BLaER1 (cell line): ENCODE measurements around the gene DCTN3.

ENCODE experiments used
- H3K27ac ChIP-seq: shearing (Covaris generic); formaldehyde crosslinking; 2 replicates; pipeline ENCODE4 v1.8.1; 2022
- H3K27me3 ChIP-seq: shearing (Covaris generic); formaldehyde crosslinking; 2 replicates; pipeline ENCODE4 v1.8.1; 2022
- H3K36me3 ChIP-seq: shearing (Covaris generic); formaldehyde crosslinking; 2 replicates; pipeline ENCODE4 v1.8.1; 2022
- H3K4me1 ChIP-seq: shearing (Covaris generic); formaldehyde crosslinking; 2 replicates; pipeline ENCODE4 v1.8.1; 2022
- H3K4me2 ChIP-seq: shearing (Covaris generic); formaldehyde crosslinking; 2 replicates; pipeline ENCODE4 v1.8.1; 2022
- H3K4me3 ChIP-seq: shearing (Covaris generic); formaldehyde crosslinking; 2 replicates; pipeline ENCODE4 v1.8.1; 2022
- H3K9ac ChIP-seq: shearing (Covaris generic); formaldehyde crosslinking; 2 replicates; pipeline ENCODE4 v1.8.1; 2022
- H3K9me3 ChIP-seq: shearing (Covaris generic); formaldehyde crosslinking; 2 replicates; pipeline ENCODE4 v1.8.1; 2022
- H4K20me1 ChIP-seq: shearing (Covaris generic); formaldehyde crosslinking; 2 replicates; pipeline ENCODE4 v1.8.1; 2022
- Cebpa-rat ChIP-seq: shearing (Covaris generic); IDR thresholded peaks from 2 replicates; pipeline ENCODE4 v1.8.1; 2022

DCTN3 gene

DNA sequence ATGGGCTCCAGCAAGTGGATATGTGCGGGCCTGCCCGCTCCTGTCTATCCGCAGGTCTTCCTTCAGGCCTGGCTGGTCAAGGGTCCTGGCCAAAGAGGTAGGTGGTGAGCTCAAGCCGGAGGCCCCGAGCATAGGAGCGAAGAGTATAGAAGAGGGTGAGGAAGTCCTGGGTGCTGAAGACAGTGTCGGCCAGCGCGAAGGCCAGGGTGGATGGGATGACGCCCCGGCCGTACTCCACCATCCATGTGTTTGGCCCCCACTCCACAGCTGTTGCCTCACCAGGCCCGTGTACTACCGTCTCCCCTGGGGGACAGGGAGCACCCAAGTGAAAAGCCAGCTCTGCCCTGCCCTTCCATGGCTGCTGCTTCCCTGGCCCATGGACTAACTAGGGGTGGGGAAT is 15.3 kb upstream of the DCTN3 start:
- Histone ChIP-seq H3K36me3 (peaks cover 11% of the 10 kb centered on the region), H3K4me1 (peaks cover 47% of the 10 kb centered on the region), H3K9me3 (no peaks in the 10 kb centered on the region), H4K20me1 (peaks cover 57% of the 10 kb centered on the region), H3K9ac (peak overlapping the region; percentile 51; the same call in 1 of the 2 replicates), H3K27me3 (peaks cover 16% of the 10 kb centered on the region), H3K4me3 (peak overlapping the region; percentile 77; the same call in 1 of the 2 replicates), H3K4me2 (peak overlapping the region; percentile 91), H3K27ac (peak overlapping the region; percentile 33; the same call in 1 of the 2 replicates)
- no peak for TF ChIP-seq Cebpa-rat

DNA sequence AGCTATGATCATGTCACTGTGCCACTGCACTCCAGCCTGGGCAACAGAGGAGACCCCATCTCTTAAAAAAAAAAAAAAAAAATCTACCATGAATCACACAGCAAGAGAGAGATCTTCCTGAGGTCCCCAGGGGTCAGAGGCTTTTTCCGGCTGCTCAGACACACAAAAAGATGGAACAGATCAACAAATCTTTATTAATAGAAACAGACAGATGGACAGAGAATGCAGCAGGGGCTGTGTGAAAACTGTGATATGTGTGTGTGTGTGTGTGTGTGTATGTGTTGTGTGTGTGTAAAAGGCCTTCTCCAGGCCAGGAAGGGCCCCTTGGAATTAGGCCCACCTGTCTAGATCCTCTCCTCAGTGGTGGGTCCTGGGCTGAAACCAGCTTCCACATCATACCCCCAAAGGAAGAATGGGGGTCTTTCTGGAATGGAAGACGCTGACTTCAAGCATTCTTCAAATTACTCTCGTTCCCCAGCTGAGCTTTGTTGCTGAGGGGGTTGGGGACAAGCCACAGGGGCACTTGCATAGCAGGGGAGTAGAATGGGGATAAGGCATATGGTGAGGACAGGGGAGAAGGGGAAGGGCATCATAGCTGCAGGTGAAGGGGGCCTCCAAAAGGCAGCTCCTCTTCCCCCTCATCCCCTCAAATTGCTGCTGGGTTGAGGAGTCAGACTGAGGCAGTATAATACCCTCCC is 14.4 kb upstream of the DCTN3 start:
- Histone ChIP-seq H4K20me1 (peaks cover 65% of the 10 kb centered on the region), H3K27me3 (peaks cover 24% of the 10 kb centered on the region), H3K36me3 (peaks cover 11% of the 10 kb centered on the region), H3K4me2 (peak overlapping the region; percentile 91), H3K4me3 (peak overlapping the region; percentile 24; the same call in 1 of the 2 replicates), H3K4me1 (peaks cover 47% of the 10 kb centered on the region), H3K9ac (peak overlapping the region; percentile 56; the same call in 1 of the 2 replicates), H3K27ac (peak overlapping the region; percentile 22; the same call in 1 of the 2 replicates), H3K9me3 (no peaks in the 10 kb centered on the region)
- TF ChIP-seq Cebpa-rat, result no peak

DNA sequence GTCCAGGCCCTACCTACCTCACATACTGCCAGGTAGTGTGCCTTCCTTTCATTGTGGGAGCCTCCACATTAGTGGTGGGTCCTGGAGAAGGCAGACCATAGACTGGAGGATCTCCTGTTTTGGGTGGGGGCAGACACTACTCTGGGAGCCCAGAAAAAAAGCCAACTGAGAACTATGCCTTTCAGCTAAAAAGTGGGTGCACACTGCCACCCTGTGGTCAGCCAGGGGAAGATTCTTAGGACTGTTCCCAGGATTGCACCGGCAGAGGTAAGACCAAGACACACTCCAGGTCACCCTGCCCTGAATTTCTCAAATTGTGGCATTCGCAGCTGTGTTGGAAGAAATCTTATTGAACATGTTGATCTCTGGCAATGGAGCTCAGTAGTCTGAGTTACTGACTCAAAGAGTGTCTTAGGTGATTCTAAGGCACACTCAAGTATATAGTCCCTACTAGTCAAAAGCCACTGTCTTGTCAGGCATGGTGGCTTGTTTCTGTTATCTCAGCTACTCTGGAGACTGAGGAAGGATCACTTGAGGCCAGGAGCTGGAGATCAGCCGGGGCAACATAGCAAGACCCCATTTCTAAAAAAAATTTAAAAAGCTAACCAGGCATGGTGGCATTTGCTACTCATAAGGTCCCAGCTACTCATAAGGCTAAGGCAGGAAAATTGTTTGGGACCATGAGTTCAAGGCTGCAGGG is 13.7 kb upstream of the DCTN3 start:
- H3K36me3 ChIP-seq, result peaks cover 11% of the 10 kb centered on the region
- no peak for TF ChIP-seq Cebpa-rat
- no peak overlapping the region for H3K4me3 ChIP-seq
- peaks cover 31% of the 10 kb centered on the region for H3K27me3 ChIP-seq
- peaks cover 47% of the 10 kb centered on the region for H3K4me1 ChIP-seq
- peaks cover 72% of the 10 kb centered on the region for H4K20me1 ChIP-seq
- H3K27ac ChIP-seq, result no peak overlapping the region
- peak overlapping the region; percentile 91 for H3K4me2 ChIP-seq
- H3K9me3 ChIP-seq, result no peaks in the 10 kb centered on the region
- H3K9ac ChIP-seq, result peak overlapping the region; percentile 56; the same call in 1 of the 2 replicates

- Histone ChIP-seq H3K27me3 (peaks cover 40% of the 10 kb centered on the region), H3K4me1 (peaks cover 47% of the 10 kb centered on the region), H3K4me2 (no peak overlapping the region), H3K36me3 (peaks cover 11% of the 10 kb centered on the region), H3K9me3 (no peaks in the 10 kb centered on the region), H3K9ac (no peak overlapping the region), H3K27ac (no peak overlapping the region), H4K20me1 (peaks cover 80% of the 10 kb centered on the region), H3K4me3 (no peak overlapping the region)
- no peak for TF ChIP-seq Cebpa-rat
Measured at GRCh38 chr9:34633166-34633565, 12.9 kb upstream of the DCTN3 start.

GRCh38 chr9:34630402-34631154 is 10.3 kb upstream of the DCTN3 start:
- H3K9ac ChIP-seq, result no peak overlapping the region
- H3K4me3 ChIP-seq, result no peak overlapping the region
- TF ChIP-seq Cebpa-rat, result no peak
- peaks cover 88% of the 10 kb centered on the region for H4K20me1 ChIP-seq
- H3K27me3 ChIP-seq, result peaks cover 66% of the 10 kb centered on the region
- peaks cover 31% of the 10 kb centered on the region for H3K4me1 ChIP-seq
- no peak overlapping the region for H3K4me2 ChIP-seq
- peaks cover 7% of the 10 kb centered on the region for H3K36me3 ChIP-seq
- no peaks in the 10 kb centered on the region for H3K9me3 ChIP-seq
- no peak overlapping the region for H3K27ac ChIP-seq

GRCh38 chr9:34629491-34629808 is 9.2 kb upstream of the DCTN3 start:
- Histone ChIP-seq H3K4me1 (peaks cover 20% of the 10 kb centered on the region), H3K4me3 (no peak overlapping the region), H3K9ac (no peak overlapping the region), H3K27ac (no peak overlapping the region), H3K4me2 (no peak overlapping the region), H4K20me1 (peaks cover 76% of the 10 kb centered on the region), H3K36me3 (no peaks in the 10 kb centered on the region), H3K27me3 (peaks cover 77% of the 10 kb centered on the region), H3K9me3 (no peaks in the 10 kb centered on the region)
- TF ChIP-seq Cebpa-rat, result no peak

GRCh38 chr9:34628656-34629490 is 8.6 kb upstream of the DCTN3 start, which contains the start of gene ARID3C:
ARID3C (minus strand) TSS chr9:34629066; CDS start chr9:34628014, 1,052 bp downstream.
- peaks cover 70% of the 10 kb centered on the region for H4K20me1 ChIP-seq
- H3K36me3 ChIP-seq, result no peaks in the 10 kb centered on the region
- no peak for TF ChIP-seq Cebpa-rat
- peak within 1 kb of the TSS; percentile 66 for H3K4me2 ChIP-seq
- H3K4me1 ChIP-seq, result peaks cover 14% of the 10 kb centered on the region
- peak within 1 kb of the TSS; percentile 52 for H3K4me3 ChIP-seq
- H3K9me3 ChIP-seq, result peaks cover 3% of the 10 kb centered on the region; the same call in 1 of the 2 replicates
- H3K9ac ChIP-seq, result no peak within 1 kb of the TSS
- peaks cover 83% of the 10 kb centered on the region for H3K27me3 ChIP-seq
- no peak within 1 kb of the TSS for H3K27ac ChIP-seq

DNA sequence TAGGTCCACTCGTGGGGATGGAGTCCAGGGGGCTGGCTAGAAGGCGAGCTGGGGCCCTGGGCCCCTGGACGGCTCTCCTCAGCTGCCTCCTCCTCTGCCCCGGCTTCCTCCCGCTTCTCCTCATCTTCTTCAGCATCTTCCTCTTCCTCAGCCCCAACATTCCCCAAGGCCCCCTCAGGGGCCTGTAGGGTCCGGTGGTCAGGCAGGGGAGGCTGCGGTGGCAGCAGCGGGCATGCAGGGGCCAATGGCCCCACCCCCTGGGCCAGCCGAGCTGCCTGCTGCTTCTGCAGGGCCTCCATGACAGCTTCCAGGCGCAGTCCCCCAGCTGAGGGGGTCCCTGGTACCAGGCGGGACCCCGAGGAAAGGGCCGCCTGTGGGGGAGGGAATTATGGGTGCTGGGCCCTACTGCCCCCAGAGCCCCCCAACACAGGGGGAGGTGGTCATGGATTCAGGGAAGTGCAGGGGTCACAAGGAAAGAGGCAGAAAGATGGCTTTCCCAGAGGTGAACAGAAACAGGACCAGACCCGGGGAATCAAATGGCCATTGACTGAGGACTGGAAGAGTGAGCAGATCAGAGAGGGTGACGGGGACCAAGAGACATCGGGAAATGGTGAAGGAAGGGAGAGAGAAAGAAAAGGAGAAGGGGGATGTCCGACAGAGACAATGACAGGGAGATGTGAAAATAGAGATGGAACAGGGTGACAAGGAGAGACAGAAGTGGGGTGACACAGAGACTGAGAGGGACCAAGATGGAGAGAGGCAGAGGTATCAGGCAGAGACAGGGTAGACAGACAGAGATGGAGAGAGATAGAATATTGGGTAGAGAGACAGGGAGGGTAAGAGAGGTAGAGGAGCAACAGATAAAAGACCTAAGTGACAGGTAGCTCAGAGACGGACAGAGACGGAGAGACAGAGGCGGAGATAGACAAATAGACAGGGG is 7.7 kb upstream of the DCTN3 start:
- no peak for TF ChIP-seq Cebpa-rat
- no peaks in the 10 kb centered on the region for H3K36me3 ChIP-seq
- peaks cover 11% of the 10 kb centered on the region for H3K4me1 ChIP-seq
- H3K4me3 ChIP-seq, result peak overlapping the region; percentile 52
- no peak overlapping the region for H3K27ac ChIP-seq
- H3K9me3 ChIP-seq, result peaks cover 10% of the 10 kb centered on the region
- H3K27me3 ChIP-seq, result peaks cover 92% of the 10 kb centered on the region
- H4K20me1 ChIP-seq, result peaks cover 62% of the 10 kb centered on the region
- peak overlapping the region; percentile 66; the same call in 1 of the 2 replicates for H3K4me2 ChIP-seq
- H3K9ac ChIP-seq, result no peak overlapping the region
